SIG-M5 treated with dmso at 0.1 percent for 504 hours (cell line): Measurements from ENCODE around the gene F11.
"Not testable (repeated sequence)": the region's sequence is repeated elsewhere in the genome, so short reads cannot be mapped to it uniquely, and the experiment has no call there.

Experiments used
- DNase-seq: peaks from one replicate; lab custom pipeline; 2025; ENCODE audit not compliant: unreplicated experiment; lab: John Stamatoyannopoulos, UW

F11 gene

GRCh38 chr4:186265683-186266652 lies at the start of gene F11:
F11 (plus strand) TSS chr4:186266189; CDS start chr4:186267137, 948 bp downstream.
- DNase-seq: no peak

GRCh38 chr4:186216465-186217024 lies 49.4 kb upstream of the F11 start:
- DNase-seq: no peak

- no peak for DNase-seq
These were observed 48.2 kb upstream of the F11 start for GRCh38 chr4:186217733-186218293.

- no peak for DNase-seq
These were observed 44.4 kb upstream of the F11 start for GRCh38 chr4:186221624-186222023.

GRCh38 chr4:186225848-186226247 lies 40.1 kb upstream of the F11 start:
- no peak for DNase-seq

GRCh38 chr4:186226521-186227189 lies 39.3 kb upstream of the F11 start:
- no peak for DNase-seq

- DNase-seq: no peak
These were observed 38.8 kb upstream of the F11 start, which contains the start of gene KLKB1 for GRCh38 chr4:186227221-186227620. KLKB1 (plus strand) TSS chr4:186227507; CDS start chr4:186228196, 689 bp downstream.

- DNase-seq: no peak
These were observed 38.1 kb upstream of the F11 start for GRCh38 chr4:186227744-186228513.

- no peak for DNase-seq
These were observed 37.5 kb upstream of the F11 start for GRCh38 chr4:186228514-186228894.

- no peak for DNase-seq
These were observed 31.6 kb upstream of the F11 start for GRCh38 chr4:186234367-186234766.

GRCh38 chr4:186236126-186236525 lies 29.9 kb upstream of the F11 start:
- no peak for DNase-seq

- no peak for DNase-seq
These were observed 25.5 kb upstream of the F11 start for GRCh38 chr4:186240452-186240847.

- DNase-seq: no peak
These were observed 25.0 kb upstream of the F11 start for GRCh38 chr4:186240848-186241491.

- DNase-seq: no peak
These were observed 24.4 kb upstream of the F11 start for GRCh38 chr4:186241616-186242015.

- DNase-seq: not testable (repeated sequence)
These were observed 24.0 kb upstream of the F11 start for GRCh38 chr4:186242031-186242430.

GRCh38 chr4:186243331-186243730 lies 22.7 kb upstream of the F11 start:
- DNase-seq: no peak

GRCh38 chr4:186244835-186245234 lies 21.2 kb upstream of the F11 start:
- no peak for DNase-seq

- DNase-seq: not testable (repeated sequence)
These were observed 18.8 kb upstream of the F11 start for GRCh38 chr4:186247062-186247752.

- DNase-seq: no peak
These were observed 17.3 kb upstream of the F11 start for GRCh38 chr4:186248643-186249042.
